ENCODE measurements around the gene VSTM2B. TPM values are rescaled to one million over a fixed set of nuclear protein-coding genes. Genes with fewer than 3 reads are reported as not detected.
"Not testable (repeated sequence)": the region's sequence is repeated elsewhere in the genome, so short reads cannot be mapped to it uniquely, and the experiment has no call there.

The VSTM2B gene
- polyA plus RNA-seq, 1 donor, result 8.3 TPM

DNA sequence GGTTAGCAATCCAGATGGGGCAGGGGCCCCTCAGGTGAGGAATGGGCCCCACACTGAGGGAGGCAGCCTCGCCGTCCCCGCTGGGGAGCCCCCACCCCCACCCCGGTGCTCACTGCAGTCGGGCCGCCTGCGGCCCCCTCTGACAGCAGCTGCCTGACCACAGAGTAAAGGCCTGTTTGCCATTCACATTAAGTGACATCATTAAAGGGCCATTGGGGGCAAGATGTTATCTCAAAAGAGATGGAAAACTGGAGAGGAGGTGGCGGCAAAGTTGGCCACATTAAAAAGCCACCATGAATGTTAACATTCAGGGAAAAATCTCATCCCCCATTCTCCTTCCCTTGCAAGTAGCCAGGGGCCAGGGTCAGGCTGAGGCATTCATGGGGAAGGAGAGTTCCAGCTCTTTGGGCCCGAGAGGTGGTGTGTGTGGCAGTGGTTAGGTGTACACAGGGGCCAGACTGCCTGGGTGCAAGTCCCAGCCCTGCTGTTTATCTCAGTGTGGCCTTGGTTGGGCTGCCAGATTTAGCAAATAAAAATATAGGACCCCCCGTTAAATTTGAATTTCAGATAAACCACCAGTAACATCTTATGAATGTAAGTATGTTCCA is 20.9 kb downstream of the VSTM2B start:
- peak; percentile 86 to 95 for DNase-seq
- H3K4me1 ChIP-seq (ENCODE audit: control insufficient read depth, insufficient read depth, low read length), result peaks cover 26% of the 10 kb centered on the region
- WGBS (ENCODE audit: insufficient coverage, low lambda C conversion rate), result no CpG with 5 or more reads among the region's 10 CpGs
- no peaks in the 10 kb centered on the region for H3K36me3 ChIP-seq (ENCODE audit: control insufficient read depth, insufficient read depth, low read length)
- no peaks in the 10 kb centered on the region for H3K27me3 ChIP-seq (ENCODE audit: control insufficient read depth, insufficient read depth, low read length)
- H3K9me3 ChIP-seq (ENCODE audit: control insufficient read depth, low read depth, low read length), result no peaks in the 10 kb centered on the region
- no peak overlapping the region for H3K4me3 ChIP-seq (ENCODE audit: low read length)
- H3K27ac ChIP-seq (ENCODE audit: low read length), result peak overlapping the region; percentile 81

DNA sequence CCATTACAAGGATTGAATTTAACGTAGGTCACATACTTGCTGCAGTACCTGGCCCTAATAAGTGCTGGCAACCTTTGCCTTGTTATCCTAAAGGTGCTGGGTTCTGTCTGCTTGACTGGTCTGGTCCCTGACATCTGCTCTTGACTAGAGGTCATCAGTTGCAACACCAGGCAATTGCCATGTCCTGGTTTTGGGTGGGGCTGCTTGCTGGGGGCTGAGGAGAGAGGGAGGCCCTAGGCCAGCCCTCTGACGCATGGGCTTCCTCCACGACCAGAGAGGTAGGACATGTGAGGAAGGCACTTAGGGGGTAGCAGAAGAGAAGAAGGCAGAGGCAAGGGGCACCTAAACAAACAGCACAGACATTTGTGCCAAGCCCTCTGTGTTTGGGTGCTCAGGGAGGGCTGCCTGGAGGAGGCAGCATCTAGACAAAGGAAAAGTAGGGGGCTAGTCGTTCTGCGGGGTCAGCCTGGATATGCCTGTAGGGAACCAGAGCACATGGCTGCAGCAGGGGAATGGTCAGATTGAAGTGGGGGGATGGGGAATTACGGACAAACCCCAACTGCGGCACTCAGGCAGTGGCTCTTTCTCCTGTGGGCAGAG is 21.7 kb downstream of the VSTM2B start:
- peak overlapping the region; percentile 81 for H3K27ac ChIP-seq (ENCODE audit: low read length)
- WGBS (ENCODE audit: insufficient coverage, low lambda C conversion rate), result no CpG with 5 or more reads among the region's 7 CpGs
- H3K4me1 ChIP-seq (ENCODE audit: control insufficient read depth, insufficient read depth, low read length), result peaks cover 26% of the 10 kb centered on the region
- no peaks in the 10 kb centered on the region for H3K36me3 ChIP-seq (ENCODE audit: control insufficient read depth, insufficient read depth, low read length)
- H3K27me3 ChIP-seq (ENCODE audit: control insufficient read depth, insufficient read depth, low read length), result no peaks in the 10 kb centered on the region
- DNase-seq, result peak in 1 of 2 donors; percentile 67
- no peaks in the 10 kb centered on the region for H3K9me3 ChIP-seq (ENCODE audit: control insufficient read depth, low read depth, low read length)
- H3K4me3 ChIP-seq (ENCODE audit: low read length), result no peak overlapping the region

DNA sequence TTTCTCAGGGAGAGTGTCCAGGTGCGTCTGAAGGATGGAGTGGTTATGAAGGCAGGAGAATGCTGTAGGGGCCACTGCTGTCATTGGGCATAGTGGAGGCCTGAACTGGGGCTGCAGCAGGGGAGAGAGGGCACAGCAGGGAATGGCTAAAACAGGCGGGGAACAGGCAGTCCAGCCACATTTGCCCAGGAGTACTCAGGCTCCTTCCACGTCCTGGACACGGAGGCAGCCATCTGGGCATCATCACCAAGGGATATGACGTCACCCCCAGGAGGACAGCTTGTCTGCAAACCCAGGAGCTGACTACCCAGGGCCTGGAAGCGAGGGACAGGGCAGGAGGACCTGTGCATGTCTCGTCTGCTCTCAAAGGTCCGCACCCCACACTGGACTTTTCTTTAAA is 22.2 kb downstream of the VSTM2B start:
- Histone ChIP-seq H3K4me1 (ENCODE audit: control insufficient read depth, insufficient read depth, low read length) (peaks cover 26% of the 10 kb centered on the region), H3K36me3 (ENCODE audit: control insufficient read depth, insufficient read depth, low read length) (no peaks in the 10 kb centered on the region), H3K27me3 (ENCODE audit: control insufficient read depth, insufficient read depth, low read length) (no peaks in the 10 kb centered on the region), H3K4me3 (ENCODE audit: low read length) (no peak overlapping the region), H3K27ac (ENCODE audit: low read length) (no peak overlapping the region), H3K9me3 (ENCODE audit: control insufficient read depth, low read depth, low read length) (no peaks in the 10 kb centered on the region)
- WGBS (ENCODE audit: insufficient coverage, low lambda C conversion rate), result no CpG with 5 or more reads among the region's 8 CpGs
- DNase-seq, result no peak

DNA sequence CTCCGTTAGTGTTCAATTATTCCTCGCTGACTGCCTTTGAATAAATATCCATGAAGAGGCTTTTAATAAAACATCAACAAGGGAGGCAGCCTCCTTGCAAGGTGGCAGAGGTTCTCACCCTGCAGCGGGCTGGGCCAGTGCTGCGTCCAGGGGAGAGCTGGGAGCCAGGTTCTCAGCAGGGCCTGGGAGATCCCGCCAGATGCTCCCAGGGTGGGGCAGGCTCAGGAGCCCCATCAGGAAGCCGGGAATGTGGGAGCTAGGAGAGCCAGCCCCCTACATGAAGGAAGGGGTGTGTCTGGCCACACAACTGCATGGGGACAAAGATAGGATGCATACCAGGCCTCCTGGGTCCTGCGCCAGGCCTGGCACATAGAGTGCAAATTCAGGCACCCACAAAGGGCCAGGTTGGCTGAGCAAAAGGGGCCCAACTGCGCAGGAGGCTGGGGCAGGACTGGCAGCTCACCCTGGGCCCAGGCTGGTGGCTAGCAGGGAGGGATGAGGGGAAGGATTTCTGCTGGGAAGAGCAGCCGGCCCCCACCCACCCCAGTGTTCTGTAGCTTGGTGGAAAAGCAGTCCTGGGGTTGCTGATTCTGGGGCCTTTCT is 22.8 kb downstream of the VSTM2B start:
- Histone ChIP-seq H3K27ac (ENCODE audit: low read length) (no peak overlapping the region), H3K4me3 (ENCODE audit: low read length) (no peak overlapping the region), H3K4me1 (ENCODE audit: control insufficient read depth, insufficient read depth, low read length) (peaks cover 26% of the 10 kb centered on the region), H3K9me3 (ENCODE audit: control insufficient read depth, low read depth, low read length) (no peaks in the 10 kb centered on the region), H3K36me3 (ENCODE audit: control insufficient read depth, insufficient read depth, low read length) (no peaks in the 10 kb centered on the region), H3K27me3 (ENCODE audit: control insufficient read depth, insufficient read depth, low read length) (no peaks in the 10 kb centered on the region)
- DNase-seq, result no peak
- 73% methylated on average over 2 of the region's 9 CpGs for WGBS (ENCODE audit: insufficient coverage, low lambda C conversion rate)

DNA sequence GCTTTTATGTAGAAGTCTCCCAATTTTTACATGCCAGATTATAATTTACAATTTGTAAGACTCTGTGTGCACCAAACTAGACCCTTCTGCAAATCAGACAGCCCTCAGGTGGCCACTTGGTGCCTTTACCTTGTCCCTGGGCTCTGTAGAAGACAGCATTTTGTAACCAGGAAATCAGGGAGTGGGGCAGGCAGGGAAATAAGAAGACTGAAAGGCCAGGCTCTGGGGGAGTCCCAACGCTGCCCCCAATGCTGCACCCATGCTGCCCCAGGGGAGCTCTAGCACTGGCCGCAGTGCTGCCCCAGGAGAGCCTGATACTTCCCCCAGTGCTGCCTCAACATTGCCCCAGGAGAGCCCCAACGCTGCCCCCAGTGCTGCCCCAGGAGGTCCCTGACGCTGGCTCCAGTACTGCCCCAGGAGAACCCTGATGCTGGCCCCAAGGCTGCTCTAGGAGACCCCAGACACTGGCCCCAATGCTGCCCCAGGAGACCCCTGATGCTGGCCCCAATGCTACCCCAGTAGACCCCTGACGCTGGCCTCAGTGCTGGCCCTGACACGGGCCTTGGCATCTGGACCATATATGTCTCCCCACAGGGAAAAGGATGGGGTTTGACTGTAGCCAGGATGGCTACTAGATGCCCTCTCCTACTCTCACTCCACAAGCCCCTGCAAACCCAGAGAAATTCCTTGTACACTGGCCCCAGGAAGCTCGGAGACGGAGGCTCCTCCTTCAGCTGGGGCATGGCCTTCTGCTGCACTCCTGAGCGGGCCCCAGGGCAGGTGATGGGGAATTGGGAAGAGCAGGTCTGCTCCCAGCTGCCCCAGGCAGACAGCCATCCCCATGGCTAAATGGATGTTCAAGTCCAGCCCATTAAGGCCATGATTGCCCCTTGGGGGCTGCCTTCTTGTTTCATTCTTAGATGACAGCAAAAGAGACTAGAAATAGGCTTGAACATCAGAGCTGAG is 23.6 kb downstream of the VSTM2B start:
- no peak for DNase-seq
- Histone ChIP-seq H3K4me3 (ENCODE audit: low read length) (no peak overlapping the region), H3K4me1 (ENCODE audit: control insufficient read depth, insufficient read depth, low read length) (peaks cover 26% of the 10 kb centered on the region), H3K9me3 (ENCODE audit: control insufficient read depth, low read depth, low read length) (no peaks in the 10 kb centered on the region), H3K27me3 (ENCODE audit: control insufficient read depth, insufficient read depth, low read length) (no peaks in the 10 kb centered on the region), H3K36me3 (ENCODE audit: control insufficient read depth, insufficient read depth, low read length) (no peaks in the 10 kb centered on the region), H3K27ac (ENCODE audit: low read length) (no peak overlapping the region)
- WGBS (ENCODE audit: insufficient coverage, low lambda C conversion rate), result no CpG with 5 or more reads among the region's 9 CpGs

DNA sequence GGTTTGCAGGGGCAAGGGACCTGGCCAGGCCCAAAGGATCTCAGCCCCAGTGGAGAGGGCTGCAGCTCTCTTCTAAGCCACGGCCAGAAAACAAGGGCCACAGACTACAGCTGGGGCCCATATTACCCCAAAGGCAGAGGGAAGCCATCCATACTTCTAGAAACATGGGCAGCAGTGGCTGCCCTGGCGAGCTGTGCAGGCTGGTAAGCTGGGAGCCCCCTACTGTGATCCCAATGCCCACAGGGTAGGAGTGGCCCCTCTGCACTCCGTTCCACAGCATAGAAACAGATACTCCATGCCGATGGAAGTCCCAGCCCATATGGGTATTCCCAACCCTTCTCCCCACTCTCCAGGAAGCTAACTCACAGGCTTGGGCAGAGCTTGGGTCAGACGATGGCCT is 25.1 kb downstream of the VSTM2B start:
- Histone ChIP-seq H3K27me3 (ENCODE audit: control insufficient read depth, insufficient read depth, low read length) (no peaks in the 10 kb centered on the region), H3K4me3 (ENCODE audit: low read length) (no peak overlapping the region), H3K4me1 (ENCODE audit: control insufficient read depth, insufficient read depth, low read length) (peaks cover 23% of the 10 kb centered on the region), H3K9me3 (ENCODE audit: control insufficient read depth, low read depth, low read length) (no peaks in the 10 kb centered on the region), H3K27ac (ENCODE audit: low read length) (no peak overlapping the region), H3K36me3 (ENCODE audit: control insufficient read depth, insufficient read depth, low read length) (no peaks in the 10 kb centered on the region)
- no CpG with 5 or more reads among the region's 5 CpGs for WGBS (ENCODE audit: insufficient coverage, low lambda C conversion rate)
- DNase-seq, result no peak

DNA sequence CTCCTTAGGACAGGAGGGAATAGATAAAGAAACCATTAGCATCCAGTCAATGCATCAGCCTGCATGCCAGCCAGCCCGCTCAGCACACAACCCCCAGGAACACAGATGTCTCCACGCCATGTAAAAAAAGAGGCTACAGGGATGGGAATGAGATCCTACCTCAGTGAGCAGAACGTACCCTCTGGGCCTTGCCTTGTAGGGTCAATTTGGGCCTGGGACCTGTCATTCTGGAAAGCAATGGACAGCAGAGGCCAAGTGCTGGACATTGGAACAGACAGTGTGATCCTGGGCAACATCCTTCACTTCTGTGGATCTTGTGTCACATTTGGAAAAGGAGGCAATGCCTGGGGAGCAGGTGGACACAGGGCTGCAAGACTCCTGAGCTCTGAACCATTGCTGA is 26.0 kb downstream of the VSTM2B start:
- H3K36me3 ChIP-seq (ENCODE audit: control insufficient read depth, insufficient read depth, low read length), result no peaks in the 10 kb centered on the region
- no peak overlapping the region for H3K27ac ChIP-seq (ENCODE audit: low read length)
- WGBS (ENCODE audit: insufficient coverage, low lambda C conversion rate), result no CpG with 5 or more reads among the region's 3 CpGs
- H3K4me3 ChIP-seq (ENCODE audit: low read length), result no peak overlapping the region
- no peaks in the 10 kb centered on the region for H3K9me3 ChIP-seq (ENCODE audit: control insufficient read depth, low read depth, low read length)
- peaks cover 18% of the 10 kb centered on the region for H3K4me1 ChIP-seq (ENCODE audit: control insufficient read depth, insufficient read depth, low read length)
- H3K27me3 ChIP-seq (ENCODE audit: control insufficient read depth, insufficient read depth, low read length), result no peaks in the 10 kb centered on the region
- no peak for DNase-seq

DNA sequence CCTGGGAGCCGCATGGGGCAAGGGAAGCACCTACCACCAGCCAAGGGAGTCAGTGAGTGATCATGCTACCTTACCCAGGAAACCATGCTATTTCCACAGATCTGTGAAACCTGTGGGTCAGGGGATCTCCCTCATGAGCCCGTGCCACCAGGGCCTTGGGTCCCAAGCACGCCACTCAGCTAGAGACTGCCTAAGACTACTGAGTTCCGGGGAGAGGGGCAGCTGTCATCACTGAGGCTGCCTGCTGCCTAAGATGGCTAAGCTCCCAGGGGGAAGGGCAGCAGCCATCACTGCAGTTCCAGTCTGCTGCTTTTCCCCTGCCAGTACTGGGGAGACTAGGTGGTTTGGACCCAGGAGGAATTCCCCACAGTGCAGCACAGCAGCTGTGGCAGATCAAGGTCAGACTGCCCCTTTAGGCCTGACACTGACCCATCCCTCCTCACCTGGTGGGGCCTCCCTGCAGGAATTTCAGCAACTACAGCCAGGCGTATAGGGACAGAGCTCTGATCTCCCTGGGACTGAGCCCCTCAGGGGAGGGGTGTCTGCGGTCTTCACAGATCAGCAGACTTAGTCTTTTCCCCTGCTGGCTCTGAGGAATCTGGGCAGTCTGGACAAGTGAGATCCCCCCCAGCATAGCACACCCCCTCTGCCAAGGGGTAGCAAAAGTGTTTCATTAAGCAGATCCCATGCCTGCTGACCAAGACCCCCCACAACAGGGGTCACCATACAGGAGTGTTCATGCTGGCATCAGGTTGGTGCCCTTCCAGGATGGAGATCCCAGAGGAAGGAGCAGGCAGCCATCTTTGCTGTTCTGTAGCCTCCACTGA is 26.9 kb downstream of the VSTM2B start:
- DNase-seq, result no peak
- no peak overlapping the region for H3K27ac ChIP-seq (ENCODE audit: low read length)
- no peaks in the 10 kb centered on the region for H3K27me3 ChIP-seq (ENCODE audit: control insufficient read depth, insufficient read depth, low read length)
- no peak overlapping the region for H3K4me3 ChIP-seq (ENCODE audit: low read length)
- no peaks in the 10 kb centered on the region for H3K36me3 ChIP-seq (ENCODE audit: control insufficient read depth, insufficient read depth, low read length)
- WGBS (ENCODE audit: insufficient coverage, low lambda C conversion rate), result no CpG with 5 or more reads among the region's 6 CpGs
- no peaks in the 10 kb centered on the region for H3K9me3 ChIP-seq (ENCODE audit: control insufficient read depth, low read depth, low read length)
- H3K4me1 ChIP-seq (ENCODE audit: control insufficient read depth, insufficient read depth, low read length), result peaks cover 11% of the 10 kb centered on the region

DNA sequence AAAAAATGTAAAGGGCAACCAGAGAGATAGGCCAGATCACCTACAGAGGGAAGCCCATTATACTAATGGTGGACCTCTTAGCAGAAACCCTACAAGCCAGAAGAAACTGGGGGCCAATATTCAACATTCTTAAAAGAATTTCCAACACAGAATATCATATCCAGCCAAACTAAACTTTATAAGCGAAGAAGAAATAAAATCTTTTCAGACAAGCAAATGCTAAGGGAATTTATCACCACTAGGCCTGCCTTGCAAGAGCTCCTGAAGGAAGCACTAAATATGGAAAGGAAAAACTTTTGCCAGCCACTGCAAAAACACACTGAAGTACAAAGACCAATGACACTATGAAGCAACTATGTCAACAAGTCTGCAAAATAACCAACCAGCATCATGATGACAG is 28.4 kb downstream of the VSTM2B start:
- no peak overlapping the region for H3K27ac ChIP-seq (ENCODE audit: low read length)
- H3K27me3 ChIP-seq (ENCODE audit: control insufficient read depth, insufficient read depth, low read length), result no peaks in the 10 kb centered on the region
- no peak overlapping the region for H3K4me3 ChIP-seq (ENCODE audit: low read length)
- H3K4me1 ChIP-seq (ENCODE audit: control insufficient read depth, insufficient read depth, low read length), result no peaks in the 10 kb centered on the region
- WGBS (ENCODE audit: insufficient coverage, low lambda C conversion rate), result no CpG with 5 or more reads among the region's 1 CpG
- H3K36me3 ChIP-seq (ENCODE audit: control insufficient read depth, insufficient read depth, low read length), result no peaks in the 10 kb centered on the region
- no peak for DNase-seq
- H3K9me3 ChIP-seq (ENCODE audit: control insufficient read depth, low read depth, low read length), result no peaks in the 10 kb centered on the region

DNA sequence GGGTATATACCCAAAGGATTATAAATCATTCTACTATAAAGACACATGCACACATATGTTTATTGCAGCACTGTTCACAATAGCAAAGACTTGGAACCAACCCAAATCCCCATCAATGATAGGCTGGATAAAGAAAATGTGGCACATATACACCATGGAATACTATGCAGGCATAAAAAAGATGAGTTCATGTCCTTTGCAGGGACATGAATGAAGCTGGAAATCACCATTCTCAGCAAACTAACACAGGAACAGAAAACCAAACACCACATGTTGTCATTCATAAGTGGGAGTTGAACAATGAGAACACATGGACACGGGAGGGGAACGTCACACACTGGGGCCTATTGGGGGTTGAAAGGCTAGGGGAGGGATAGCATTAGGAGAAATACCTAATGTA is 33.3 kb downstream of the VSTM2B start:
- H3K27ac ChIP-seq (ENCODE audit: low read length); H3K4me1 ChIP-seq (ENCODE audit: control insufficient read depth, insufficient read depth, low read length); H3K9me3 ChIP-seq (ENCODE audit: control insufficient read depth, low read depth, low read length); H3K27me3 ChIP-seq (ENCODE audit: control insufficient read depth, insufficient read depth, low read length); H3K36me3 ChIP-seq (ENCODE audit: control insufficient read depth, insufficient read depth, low read length); H3K4me3 ChIP-seq (ENCODE audit: low read length); DNase-seq: not testable (repeated sequence)
- no CpG with 5 or more reads among the region's 2 CpGs for WGBS (ENCODE audit: insufficient coverage, low lambda C conversion rate)
